GM19351 (cell line): ENCODE results near the gene WFDC12.

Source experiments
- ATAC-seq: cut with Tn5 transposase; IDR thresholded peaks from one replicate; pipeline ENCODE4 v1.9.1; 2021; ENCODE audit warnings: mild to moderate bottlenecking, moderate library complexity; ENCODE audit not compliant: unreplicated experiment

Gene WFDC12

DNA sequence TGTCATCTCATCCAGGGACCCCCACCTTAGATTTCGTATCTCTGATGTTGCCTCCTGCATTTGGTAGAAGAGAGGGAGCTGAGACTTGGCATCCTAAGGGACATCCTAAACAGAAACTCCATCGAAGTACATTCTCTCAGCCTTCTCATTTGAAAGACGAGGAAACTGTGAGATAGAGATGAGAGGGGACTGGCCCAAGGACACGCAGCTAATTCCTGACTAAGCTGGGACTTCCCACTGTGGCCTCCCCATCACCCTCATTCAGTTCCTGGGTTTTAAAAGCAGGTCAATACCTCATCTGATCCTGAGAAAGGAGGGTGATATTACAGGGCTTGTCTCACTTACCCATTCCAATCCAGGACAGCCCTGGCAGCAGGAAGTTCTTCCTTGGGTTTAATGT lies 8.4 kb downstream of the WFDC12 start:
- ATAC-seq, result no peak

DNA sequence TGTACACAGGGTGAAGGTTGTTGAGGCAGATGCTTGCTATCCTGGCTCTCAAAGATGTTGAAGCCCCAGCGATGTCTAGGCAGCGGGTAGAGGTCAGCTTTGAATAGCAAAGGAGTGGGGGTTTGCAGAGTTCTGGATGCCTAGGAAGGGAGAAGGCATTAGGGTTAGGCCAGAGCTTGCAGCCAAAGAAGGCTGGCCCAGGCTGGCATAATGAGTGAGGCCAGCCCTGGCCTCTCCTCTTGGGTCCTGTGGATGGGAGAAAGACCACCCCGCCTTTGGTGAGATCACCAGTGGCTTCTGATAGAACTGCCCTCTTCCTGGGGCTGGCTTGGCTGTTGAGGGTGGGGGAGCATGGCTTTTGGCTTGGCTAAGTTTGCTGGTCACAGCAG lies 8.9 kb downstream of the WFDC12 start:
- no peak for ATAC-seq

DNA sequence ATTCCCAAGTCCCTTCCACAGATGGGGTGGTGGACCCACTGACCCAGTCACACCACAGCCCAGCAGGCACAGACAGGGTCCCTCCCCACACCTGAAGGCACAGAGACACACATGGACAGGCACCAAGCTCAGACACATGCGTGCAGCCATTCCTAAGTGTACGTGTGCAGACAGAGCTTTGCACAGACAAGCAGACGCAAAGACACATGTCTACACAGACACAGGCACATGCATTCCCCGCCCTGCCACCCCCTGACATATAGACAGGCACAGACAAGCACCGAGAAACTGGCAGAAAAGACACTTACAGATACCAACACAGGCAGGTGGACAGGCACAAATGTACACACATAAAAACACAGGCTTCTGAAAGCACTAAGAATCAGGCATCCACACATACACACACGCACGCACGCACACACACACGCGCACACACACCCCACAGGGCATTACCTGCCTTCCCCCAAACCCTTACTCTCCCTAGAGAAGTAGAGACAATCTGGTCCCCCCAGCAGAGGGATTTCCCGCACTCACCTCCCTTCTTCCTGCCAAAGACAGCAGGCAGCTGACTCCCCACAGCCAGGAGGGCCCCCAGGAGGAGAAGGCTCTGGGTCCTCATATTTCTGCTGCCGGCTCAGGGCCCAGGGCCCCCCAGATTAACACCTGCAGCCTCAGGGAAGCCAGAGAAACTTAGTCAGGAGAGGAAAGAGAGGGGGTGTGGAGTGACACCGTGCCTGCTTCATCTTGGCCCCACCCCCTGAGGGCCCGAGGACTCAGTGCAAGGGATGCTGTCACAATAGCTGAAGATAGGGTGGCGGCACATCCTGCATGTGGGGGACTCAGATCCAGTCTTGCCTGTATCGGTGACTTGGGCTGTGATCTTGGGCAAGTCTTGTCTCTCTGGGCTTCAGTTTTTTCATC lies 9.5 kb downstream of the WFDC12 start, which contains the start of gene WFDC5:
WFDC5 (minus strand) TSS at position 710 of the 921 bp plus-strand sequence; CDS start at position 619, 91 bp downstream.
- no peak for ATAC-seq

DNA sequence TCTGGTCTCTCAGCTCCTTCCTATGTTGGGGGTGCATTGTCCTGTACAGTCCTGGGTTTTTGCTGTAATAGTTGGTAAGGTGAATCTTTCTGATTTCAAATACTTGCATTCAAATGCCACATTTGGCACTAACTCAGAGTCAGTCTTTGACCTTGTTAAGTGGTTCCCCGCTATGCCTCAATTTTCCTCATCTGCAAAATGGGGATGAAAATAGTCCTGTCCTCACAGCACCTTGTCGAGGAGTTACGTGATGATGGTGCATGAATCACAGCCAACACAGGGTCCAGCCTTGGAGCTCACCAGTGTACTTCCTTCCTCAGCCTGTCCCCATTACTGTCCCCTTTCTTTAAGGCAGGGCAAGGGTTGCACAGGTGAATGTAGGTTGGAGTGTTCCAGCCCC lies 10.4 kb downstream of the WFDC12 start:
- no peak for ATAC-seq

DNA sequence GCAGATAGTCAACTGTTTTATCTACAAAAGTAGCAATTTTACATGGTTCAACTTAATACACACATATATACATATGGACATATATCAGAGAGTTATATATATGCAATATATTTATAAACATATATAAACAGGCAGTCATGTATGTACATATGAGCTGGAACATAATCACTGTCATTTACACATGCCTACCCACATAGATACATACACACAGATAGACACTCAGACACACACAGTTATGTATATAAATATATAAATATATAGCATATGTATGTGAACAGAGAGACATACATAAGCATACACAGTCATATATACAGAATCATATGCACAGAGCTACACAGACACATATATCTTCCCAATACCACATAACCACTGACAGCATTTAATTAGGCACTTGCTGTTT lies 11.5 kb downstream of the WFDC12 start:
- ATAC-seq, result no peak

DNA sequence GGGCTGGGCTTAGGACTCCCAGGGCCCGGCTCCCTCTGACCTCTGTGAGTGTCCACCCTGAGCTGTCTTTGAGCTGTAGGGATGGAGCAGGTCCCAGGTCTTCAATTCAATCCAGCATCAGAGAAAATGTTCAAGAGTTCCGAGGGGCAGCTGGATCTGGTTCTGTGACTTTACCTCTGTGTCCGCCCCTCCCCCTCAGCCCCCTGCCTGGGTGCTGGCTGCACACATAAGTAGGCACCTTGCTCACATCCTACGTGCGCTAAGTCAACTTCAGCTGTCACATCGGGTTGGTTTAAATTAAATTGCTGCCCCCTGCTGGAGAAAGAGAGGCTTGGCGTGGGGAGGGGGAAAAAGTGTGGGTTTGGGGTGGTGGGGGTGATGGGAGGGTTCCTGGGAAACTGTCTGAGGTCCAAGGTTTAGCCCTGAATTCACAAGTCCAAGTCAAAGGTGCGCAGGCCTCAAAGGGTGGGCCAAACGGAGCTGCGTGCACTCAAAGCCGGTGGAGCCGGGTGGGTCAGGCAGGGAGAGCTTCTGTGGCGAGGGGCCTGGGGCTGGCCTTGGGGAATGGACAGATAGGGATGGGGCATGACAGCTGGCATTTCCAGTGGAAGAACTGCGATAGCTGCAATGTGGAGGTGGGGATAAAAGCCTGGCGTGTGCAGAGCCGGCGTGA lies 12.3 kb downstream of the WFDC12 start:
- no peak for ATAC-seq

DNA sequence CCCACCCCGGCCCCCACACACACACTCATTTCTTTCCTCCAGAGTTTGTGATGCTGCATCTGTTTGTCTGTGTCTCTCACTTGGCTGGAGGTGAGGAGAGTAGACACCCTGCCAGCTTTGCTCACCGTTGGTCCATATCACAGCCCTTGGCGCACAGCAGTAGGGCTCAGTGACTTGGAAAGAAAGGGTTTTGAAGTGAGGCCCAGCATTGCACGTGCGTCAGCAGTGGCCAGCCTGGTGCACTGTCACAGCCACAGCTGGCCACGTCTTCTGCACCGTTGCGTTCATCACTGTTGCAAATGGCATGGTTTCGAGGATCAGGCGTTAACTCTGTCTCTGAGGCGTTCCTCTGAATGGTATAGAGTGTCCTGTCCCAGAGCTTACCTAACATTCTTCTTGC lies 13.0 kb downstream of the WFDC12 start:
- no peak for ATAC-seq

DNA sequence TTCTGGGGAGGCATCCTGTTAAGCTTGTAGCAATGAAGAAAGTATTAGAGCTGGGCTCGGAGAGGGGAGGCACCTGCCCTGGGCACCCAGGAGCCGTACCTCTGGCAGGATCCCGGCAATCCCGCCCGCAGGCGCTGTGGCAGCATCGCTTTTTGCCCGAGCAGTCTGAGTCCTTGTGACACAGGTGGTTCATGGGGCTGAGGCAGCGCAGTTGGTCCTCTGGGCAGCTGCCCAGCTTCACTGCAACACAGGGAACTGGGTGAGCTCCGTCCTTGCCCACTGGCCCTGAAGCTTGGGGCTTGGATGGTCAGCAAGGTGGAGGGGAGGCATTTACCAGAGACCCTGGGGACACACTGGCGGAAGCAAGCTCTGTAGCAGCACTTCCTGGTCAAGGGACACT lies 14.0 kb downstream of the WFDC12 start:
- ATAC-seq, result no peak

DNA sequence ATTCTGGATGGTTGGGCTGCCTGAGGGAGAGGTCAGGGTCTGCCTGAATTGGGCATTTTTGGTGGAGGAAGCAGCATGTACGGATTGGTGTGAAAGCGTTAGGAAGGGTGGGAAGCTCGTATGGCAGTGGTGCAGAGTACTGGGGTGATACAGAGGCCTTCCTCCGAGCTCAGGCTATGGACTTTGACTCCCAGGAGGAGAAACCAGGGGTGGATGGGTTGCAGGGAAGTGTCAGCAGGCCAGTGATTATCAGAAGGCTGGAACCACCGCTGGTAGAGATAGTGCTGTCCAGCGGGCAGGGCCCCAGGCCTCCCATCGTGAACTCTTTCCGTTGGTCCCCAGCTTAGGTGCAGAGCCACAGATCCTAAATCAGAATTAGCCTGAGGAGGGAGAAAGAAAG lies 14.6 kb downstream of the WFDC12 start:
- ATAC-seq, result no peak

DNA sequence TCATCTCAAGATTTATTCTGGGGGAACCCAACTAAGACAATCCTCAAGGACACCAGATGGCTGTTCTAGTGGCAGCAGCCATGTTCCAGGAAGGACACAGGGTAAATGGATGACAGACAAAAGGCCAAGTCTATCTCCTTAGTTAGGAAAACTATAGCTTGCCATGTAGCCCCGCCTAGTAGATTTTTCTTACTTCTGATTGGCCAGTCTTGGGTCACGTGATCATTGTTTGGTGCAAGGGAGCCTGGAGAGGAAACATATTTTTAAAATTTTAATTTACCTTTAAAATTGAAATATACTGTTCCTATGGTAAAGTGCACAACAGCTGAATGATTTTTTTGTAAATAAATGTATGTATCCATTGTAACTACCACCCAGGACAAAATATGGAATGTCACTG lies 18.9 kb downstream of the WFDC12 start:
- ATAC-seq, result no peak

DNA sequence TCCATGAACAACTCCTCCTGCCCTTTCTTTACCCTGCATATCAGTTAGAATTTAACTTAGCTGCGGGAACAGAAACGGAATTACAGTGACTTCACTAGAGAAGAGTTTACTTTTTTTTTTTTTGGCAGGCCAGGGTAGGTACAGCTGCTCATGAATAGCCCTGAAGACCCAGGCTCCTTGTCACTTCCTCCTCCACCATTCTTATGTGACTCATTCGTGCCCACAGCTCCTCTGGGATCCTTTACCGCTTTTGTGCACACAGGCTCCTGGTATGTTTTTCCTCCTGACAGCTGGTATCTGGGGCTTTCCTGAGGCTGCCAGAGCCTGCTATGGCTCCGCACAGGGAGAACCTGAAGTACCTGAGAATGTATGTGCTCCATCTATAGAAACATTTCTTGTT lies 19.5 kb downstream of the WFDC12 start:
- no peak for ATAC-seq

DNA sequence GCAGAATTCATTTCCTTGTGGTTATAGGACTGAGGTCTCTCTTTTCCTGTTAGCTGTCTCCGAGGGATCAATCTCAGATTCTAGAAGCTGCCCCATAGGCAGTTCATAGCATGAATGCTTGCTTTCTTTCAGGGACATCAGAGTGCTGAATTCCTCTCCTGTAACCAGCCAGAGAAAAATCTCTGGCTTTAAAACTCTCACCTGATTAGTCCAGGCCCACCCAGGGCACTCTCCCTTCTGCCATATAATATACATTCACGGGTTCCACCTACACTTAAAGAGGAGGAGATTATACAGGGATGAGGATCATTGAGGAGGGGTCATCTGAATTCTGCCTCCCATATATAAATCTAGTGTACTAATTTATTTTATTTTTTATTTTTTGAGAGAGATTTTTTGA lies 21.2 kb downstream of the WFDC12 start:
- no peak for ATAC-seq

DNA sequence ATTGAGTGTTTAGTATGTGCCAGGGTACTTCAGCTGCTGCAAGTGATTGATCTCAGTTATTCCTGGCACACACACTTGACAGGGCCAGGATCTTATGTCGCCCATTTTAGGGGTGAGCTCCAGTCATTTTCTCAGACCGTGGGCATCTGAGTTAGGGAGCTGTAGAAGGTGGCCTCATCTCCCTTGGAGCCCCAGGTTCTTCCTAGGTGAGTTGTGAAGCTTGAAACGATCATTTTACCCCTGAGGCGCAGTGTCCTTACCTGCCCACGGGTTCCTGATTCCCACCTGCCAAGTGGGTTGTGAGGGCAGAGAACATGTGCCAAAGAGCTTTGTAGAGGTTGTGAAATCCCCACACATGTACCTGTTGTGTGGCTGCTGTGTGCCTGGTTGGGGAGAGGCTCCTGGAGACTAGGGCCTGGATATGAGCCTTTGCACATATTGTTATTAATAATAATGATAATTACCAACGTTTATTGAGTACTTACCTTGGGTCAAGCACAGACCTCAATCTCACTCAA lies 22.9 kb downstream of the WFDC12 start:
- ATAC-seq, result no peak

DNA sequence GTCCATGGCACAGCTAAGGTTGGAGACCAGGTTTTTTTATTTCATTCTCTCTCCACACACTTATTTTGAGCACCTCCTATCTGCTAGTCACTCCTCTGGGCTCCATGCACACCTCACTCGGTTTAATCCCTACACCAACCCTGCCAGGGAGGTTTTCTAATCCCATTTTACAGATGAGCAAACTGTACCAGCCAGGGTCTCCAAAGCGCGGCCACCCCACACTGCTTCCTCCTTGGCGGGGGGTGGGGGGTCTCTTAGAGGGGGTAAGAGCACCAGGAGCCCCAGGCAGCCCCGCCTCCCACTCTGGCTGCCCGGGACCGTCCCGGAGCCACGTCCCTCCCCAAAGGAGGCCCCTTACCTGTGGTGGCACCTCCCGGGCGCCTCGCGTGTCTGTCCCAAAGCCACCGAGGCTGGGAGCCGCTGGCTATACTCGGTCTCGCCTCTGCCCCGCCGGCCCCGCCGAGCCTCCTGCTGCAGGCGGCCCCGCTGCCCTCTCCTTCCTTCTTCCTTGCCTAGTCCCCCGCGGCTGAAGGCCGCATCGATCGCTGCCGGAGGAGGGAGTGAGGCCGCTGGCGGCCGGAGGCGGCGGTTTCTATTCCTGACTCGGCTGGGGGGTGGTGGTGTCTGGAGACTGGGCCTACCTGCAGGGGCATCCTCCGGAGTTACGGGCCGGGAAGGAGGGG lies 23.6 kb downstream of the WFDC12 start, which contains the start of gene KCNS1:
KCNS1 (minus strand) TSS at position 565 of the 683 bp plus-strand sequence. CDS start 1,891 bp downstream, outside the sequence.
- no peak for ATAC-seq

DNA sequence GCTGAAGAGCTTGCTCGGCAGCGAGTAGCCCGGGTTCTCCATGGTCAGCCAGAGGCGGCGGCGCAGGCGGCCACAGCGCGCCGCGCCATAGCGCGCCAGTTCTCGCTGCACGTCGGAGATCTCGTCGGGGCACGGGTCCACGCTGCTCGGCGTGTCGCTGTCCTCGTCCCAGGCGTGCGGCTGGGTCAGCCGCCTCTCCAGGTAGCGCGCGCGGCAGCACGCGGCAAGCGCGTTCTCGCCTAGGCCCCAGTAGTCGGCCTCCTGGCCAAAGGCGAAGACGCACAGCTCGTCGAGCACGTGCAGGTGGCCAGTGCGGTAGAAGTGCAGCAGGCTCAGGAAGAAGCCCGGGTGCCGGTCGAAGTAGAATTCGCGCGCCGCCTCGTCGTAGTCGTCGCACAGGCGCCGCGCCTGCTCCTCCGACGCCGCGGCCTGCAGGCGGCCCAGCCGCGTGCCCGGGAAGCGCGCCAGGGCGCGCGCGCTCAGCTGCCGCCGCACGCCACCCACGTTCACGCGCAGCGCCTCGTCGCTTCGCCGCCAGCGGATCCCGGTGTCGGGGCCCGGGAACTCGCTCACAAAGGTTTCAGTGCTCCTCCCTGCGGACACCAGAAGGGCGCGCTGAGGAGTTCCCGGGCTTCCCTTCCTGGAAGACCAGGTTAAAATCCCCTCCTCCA lies 26.0 kb downstream of the WFDC12 start:
- ATAC-seq, result no peak

DNA sequence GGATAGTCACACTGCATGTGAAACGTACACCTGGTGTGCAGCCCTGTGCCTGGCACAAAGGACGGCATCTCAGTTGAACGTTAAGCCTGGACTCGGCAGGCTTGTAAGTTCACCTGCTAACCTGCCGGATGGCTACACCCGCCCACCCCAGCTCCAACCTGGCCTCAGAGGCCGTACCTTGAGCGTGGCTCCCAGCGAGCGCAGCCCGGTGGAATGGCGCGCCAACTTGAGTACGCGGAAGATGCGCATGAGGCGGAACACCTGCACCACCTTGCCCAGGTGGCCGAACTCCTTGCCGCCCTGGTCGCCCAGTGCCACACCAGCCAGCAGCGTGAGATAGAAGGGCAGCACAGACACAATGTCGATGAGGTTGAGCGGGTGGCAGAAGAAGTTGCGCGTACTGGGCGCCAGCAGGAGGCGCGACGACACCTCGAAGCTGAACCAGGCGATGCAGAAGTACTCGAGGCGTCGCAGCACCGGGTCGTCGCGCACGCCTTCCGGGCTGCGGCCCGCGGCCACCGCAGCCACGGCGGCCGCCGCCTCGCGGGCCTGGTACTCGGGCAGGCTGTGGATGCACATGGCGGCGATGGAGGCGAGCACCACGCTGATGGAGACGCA lies 26.7 kb downstream of the WFDC12 start:
- no peak for ATAC-seq

DNA sequence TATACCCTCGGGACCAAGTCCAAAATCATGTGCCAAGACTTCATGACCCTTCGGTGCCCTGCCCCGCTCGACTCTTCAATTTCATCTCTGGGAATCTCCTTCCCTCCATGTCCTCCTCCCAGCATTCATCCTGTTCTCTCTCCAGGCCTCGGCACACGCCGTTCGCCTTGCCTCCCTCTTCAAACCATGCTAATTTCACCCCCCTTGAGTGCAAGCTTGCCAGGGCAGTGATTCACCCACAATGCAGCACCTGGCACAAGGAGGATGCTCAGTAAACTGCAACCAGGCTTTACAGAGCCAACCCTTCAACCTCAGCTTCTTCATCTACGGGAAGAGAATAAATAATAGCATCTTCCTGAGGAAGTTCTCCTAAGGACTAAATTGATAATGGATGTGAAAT lies 27.5 kb downstream of the WFDC12 start:
- ATAC-seq, result no peak

DNA sequence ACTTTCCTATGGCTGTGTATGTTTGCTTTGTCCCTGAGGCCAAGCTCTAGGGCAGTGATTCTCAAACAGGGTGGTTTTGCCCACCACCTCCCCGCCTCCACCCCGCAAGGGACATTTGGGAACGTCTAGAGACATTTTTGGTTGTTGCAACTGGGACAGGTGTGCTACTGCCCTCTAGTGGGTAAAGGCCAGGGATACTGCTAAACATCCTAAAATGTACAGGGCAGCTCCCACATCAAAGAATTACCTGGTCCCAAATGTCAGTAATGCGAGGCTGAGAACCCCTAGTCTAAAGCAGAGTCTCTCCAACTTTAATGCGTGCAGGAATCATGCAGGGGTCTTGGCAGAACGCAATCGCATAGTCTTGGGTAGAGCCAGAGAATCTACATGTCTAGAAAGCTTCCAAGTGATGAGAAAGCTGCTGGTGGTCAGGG lies 28.4 kb downstream of the WFDC12 start:
- ATAC-seq, result no peak

DNA sequence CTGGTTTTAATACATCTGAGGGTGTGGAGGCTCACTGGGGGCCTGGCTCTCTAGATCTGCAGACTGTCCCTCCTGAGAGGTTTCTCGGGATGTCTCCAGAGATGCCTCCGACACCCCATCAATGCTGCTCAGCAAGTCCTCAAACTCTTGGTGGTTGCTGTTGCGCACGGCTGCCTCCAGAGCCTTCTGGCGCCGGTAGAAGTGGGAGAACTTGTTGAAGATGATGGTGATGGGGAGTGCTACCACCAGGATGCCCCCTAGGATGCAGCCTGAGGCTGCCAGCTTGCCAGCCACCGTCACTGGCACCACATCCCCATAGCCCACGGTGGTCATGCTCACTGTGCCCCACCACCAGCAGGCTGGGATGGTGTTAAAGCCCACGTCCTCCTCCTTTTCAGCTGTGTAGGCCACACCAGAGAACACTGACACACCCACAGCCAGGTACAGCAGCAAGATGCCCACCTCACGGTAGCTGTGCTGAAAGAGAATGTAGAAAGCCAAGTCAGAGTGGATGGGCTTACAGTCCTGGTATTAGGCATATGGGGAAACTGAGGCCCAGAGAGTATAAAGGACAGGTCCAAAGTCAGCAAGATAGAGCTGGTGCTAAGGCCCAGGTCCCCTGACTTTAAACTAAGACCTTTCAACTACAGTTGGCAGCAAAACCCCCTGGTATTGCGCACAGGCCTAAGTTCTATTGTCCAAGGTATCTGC lies 29.2 kb downstream of the WFDC12 start:
- no peak for ATAC-seq

DNA sequence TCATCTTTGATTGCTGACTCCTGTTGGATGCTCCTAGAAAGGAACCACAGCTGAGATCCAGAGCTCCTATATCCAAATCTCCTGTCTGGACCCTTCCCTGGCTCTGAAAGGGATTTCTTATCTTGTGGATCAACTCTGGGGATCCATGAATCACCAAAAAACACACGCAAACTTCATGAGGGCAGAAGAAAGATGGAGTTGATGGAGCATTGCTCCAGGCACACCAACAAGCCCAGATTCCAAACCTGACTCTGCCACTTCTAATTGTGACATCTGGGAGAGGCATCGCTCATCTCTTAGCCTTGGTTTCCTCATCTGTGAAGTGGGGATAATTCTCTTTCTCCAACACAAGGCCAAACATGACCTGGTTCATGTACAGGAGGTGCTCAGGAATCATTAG lies 30.1 kb downstream of the WFDC12 start:
- no peak for ATAC-seq
